Spleen (tissue), 11 donors: ENCODE results near the gene THSD4. TPM values are rescaled to one million over a fixed set of nuclear protein-coding genes. Genes with fewer than 3 reads are reported as not detected.

Source experiments
- DNase-seq: peaks from one replicate; pipeline ENCODE4 v3.0.0-alpha.2; 2020
- H3K27ac ChIP-seq, 8 donors: fragments of 200-600 bp; sonication (generic) in 7 of 8; 1 replicate in 4 of 8; 2 replicates in 4 of 8; pipeline versions ENCODE4 v1.5.0 to v1.8.0; 2016 to 2021; ENCODE audit warnings: inconsistent platforms in 4 of 8, mild to moderate bottlenecking in 4 of 8, moderate library complexity in 1 of 8
- H3K27me3 ChIP-seq, 7 donors: fragments of 200-600 bp; sonication (generic) in 6 of 7; replicated peaks in 1 of 7; 1 replicate in 4 of 7; 2 replicates in 3 of 7; pipeline versions ENCODE4 v1.5.0 to v1.8.0; 2016 to 2021; ENCODE audit warnings: inconsistent platforms in 3 of 7, mild to moderate bottlenecking in 1 of 7
- H3K36me3 ChIP-seq, 6 donors: fragments of 200-600 bp; sonication (generic) in 5 of 6; 1 replicate in 4 of 6; 2 replicates in 2 of 6; pipeline versions ENCODE4 v1.5.0 to v1.8.0; 2016 to 2021; ENCODE audit warnings: inconsistent platforms in 2 of 6
- H3K4me1 ChIP-seq, 6 donors: fragments of 200-600 bp; sonication (generic) in 5 of 6; 1 replicate in 3 of 6; 2 replicates in 3 of 6; pipeline versions ENCODE4 v1.5.0 to v1.8.0; 2016 to 2021; ENCODE audit warnings: inconsistent platforms in 3 of 6
- H3K4me3 ChIP-seq, 8 donors: fragments of 200-600 bp; sonication (generic) in 7 of 8; 1 replicate in 4 of 8; 2 replicates in 4 of 8; pipeline versions ENCODE4 v1.5.0 to v1.8.0; 2016 to 2021; ENCODE audit warnings: inconsistent platforms in 4 of 8, mild to moderate bottlenecking in 4 of 8, moderate library complexity in 2 of 8
- H3K9me3 ChIP-seq, 8 donors: fragments of 200-600 bp; sonication (generic) in 7 of 8; 1 replicate in 4 of 8; 2 replicates in 4 of 8; pipeline versions ENCODE4 v1.5.0 to v1.8.0; 2016 to 2021; ENCODE audit warnings: inconsistent platforms in 4 of 8
- CTCF ChIP-seq, 11 experiments: fragments of 200-600 bp in 7 of 11; fragments of 450-650 bp in 4 of 11; sonication (generic) in 4 of 11; IDR thresholded peaks in 8 of 11; conservative IDR thresholded peaks in 3 of 11; 1 replicate in 7 of 11; 2 replicates in 4 of 11; pipeline versions ENCODE4 v1.4.0 to v1.8.0; 2016 to 2021; ENCODE audit warnings: antibody characterized with exemption in 11 of 11, inconsistent platforms in 4 of 11, mild to moderate bottlenecking in 1 of 11
- POLR2A ChIP-seq, 3 donors: fragments of 450-650 bp; IDR thresholded peaks; one replicate each; pipeline ENCODE4 v1.5.1; 2017; ENCODE audit warnings: antibody characterized with exemption in 3 of 3, mild to moderate bottlenecking in 1 of 3
- POLR2AphosphoS5 ChIP-seq, 3 donors: sonication (generic); formaldehyde crosslinking; IDR thresholded peaks; one replicate each; pipeline ENCODE4 v1.5.1; 2017; ENCODE audit warnings: antibody characterized with exemption in 3 of 3
- WGBS, 5 donors: extraction: QIAGEN DNeasy Blood & Tissue Kit in 3 of 5; methylation state at CpG; one replicate each; pipeline versions ENCODE4 v1.1.5 to v1.1.7; 2013 to 2018; 5-methylcytosine and 5-hydroxymethylcytosine counted together
- intact Hi-C: fragments of 100-400 bp; cut with DNase I; formaldehyde crosslinking; loops from one replicate; pipeline ENCODE4 v1.15.0; 2023; ENCODE audit warnings: low total_unique reads
- polyA plus RNA-seq, 3 donors: library from polyadenylated mRNA; stranded (reverse); fragments of 200-250 nt; gene quantifications; one replicate each; pipeline ENCODE4 v1.2.1, GENCODE V29; 2013
- total RNA-seq, 7 donors: library from RNA; depleted of rRNA in 3 of 7; stranded (reverse); fragments of >200 nt in 3 of 7; fragmentation: NEBNext Ultra II Directional in 4 of 7; extraction: Animal tissue kit (Norgen Biotek cat#: 25700) in 4 of 7; gene quantifications; one replicate each; pipeline versions ENCODE4 v1.1.0 to v1.2.1, GENCODE V29; 2016 to 2021
- donor health status: healthy with polysubstance abuse.
- donor health status: DM: no; HTN: no; CAD: no; lungs with moderate emphysema.
- donor health status: DM: no; HTN: no; CAD: no.
- donor health status: Bipolar disorder and iron deficiency.
- donor health status: healthy.
- donor health status: DM: no; HTN: no; CAD: no.
- donor health status: DM: yes; HTN: yes; CAD: no.

Gene THSD4
- total and polyA plus RNA-seq, 10 donors: 0.29 to 11.3 (median 3.4) TPM

DNA sequence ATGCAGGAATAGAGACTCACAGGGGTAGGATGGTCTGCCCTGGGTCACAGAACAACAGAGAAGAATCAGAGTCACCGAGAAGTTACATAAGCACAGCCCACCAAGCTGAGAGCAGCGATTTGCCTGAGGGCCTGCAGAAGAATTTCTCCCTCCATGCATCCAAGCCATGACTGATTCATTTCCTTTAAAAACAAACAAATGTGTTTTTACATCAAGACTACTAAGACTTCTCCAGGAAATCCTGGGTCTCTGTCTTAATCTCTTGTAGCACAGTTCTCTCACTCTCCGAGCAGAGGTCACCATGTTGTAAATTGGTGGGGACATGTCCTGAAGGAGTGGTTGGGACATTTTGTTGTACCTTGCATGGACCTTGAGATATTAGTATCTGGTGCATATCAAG is 159.8 kb downstream of the THSD4 start:
- no peaks in the 10 kb centered on the region for H3K36me3 ChIP-seq
- peaks cover 0 to 7% (median 0%) of the 10 kb centered on the region in 6 donors for H3K4me1 ChIP-seq
- no peak for DNase-seq
- intact Hi-C loops: no loop called here
- H3K27ac ChIP-seq: no peak overlapping the region
- TF ChIP-seq POLR2A (IDR thresholded peaks at IDR 0.05) (no peak), CTCF (IDR thresholded peaks at IDR 0.05 in 8 of 11, conservative IDR thresholded peaks at IDR 0.05 in 3 of 11) (no peak), POLR2AphosphoS5 (IDR thresholded peaks at IDR 0.05) (no peak)
- peaks cover 0 to 3% (median 0%) of the 10 kb centered on the region in 8 donors for H3K9me3 ChIP-seq
- 67 to 75% (median 73%) methylated on average over 3 of the region's 3 CpGs for WGBS, 5 donors
- no peaks in the 10 kb centered on the region for H3K27me3 ChIP-seq
- no peak overlapping the region for H3K4me3 ChIP-seq

DNA sequence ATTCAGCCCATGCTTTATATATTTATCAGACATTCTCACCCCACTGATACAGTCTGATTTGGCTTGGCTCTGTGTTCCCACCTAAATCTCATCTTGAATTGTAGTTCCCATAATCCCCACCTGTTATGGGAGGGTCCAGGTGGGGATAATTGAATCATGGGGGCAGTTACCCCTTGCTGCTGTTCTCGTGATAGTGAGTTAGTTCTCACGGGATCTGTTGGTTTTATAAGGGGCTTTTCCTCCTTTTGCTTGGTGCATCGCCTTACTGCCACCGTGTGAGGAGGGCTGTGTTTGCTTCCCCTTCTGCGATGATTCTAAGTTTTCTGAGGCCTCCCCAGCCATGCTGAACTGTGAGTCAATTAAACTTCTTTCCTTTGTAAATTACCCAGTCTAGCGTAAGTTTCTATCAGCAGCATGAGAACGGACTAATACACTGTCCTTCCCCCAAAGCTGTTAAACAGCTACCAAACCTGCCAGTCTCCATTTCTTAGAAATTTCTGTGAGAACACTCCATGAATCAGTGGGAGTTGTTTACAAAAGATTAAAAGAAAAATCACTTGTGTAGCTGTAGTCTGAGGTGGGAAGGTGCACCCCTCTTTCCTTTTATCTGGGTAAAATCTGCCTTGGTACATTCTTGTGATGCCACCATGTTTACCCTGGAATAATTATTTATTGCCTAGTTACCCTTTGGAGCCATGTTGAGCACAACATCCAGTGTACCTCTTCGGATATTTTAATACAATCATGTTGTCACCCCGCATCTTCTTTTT is 160.5 kb downstream of the THSD4 start:
- intact Hi-C loops: no loop called here
- WGBS, 5 donors: 70 to 79% (median 76%) methylated on average over 9 of the region's 9 CpGs
- peaks cover 0 to 7% (median 0%) of the 10 kb centered on the region in 6 donors for H3K4me1 ChIP-seq
- no peaks in the 10 kb centered on the region for H3K27me3 ChIP-seq
- no peaks in the 10 kb centered on the region for H3K36me3 ChIP-seq
- no peak for TF ChIP-seq POLR2A (IDR thresholded peaks at IDR 0.05)
- no peak for TF ChIP-seq CTCF (IDR thresholded peaks at IDR 0.05 in 8 of 11, conservative IDR thresholded peaks at IDR 0.05 in 3 of 11)
- TF ChIP-seq POLR2AphosphoS5 (IDR thresholded peaks at IDR 0.05): no peak
- no peak overlapping the region for H3K4me3 ChIP-seq
- no peaks in the 10 kb centered on the region for H3K9me3 ChIP-seq
- no peak for DNase-seq
- H3K27ac ChIP-seq: no peak overlapping the region

GRCh38 chr15:71276336-71276665 is 161.0 kb downstream of the THSD4 start:
- no peak for DNase-seq

More at GRCh38 chr15:71276336-71276665, 161.0 kb downstream of the THSD4 start:
- 93 to 97% (median 96%) methylated on average over 4 of the region's 4 CpGs for WGBS, 5 donors
- H3K27me3 ChIP-seq: no peaks in the 10 kb centered on the region
- no peak overlapping the region for H3K4me3 ChIP-seq
- TF ChIP-seq POLR2A (IDR thresholded peaks at IDR 0.05) (no peak), CTCF (IDR thresholded peaks at IDR 0.05 in 8 of 11, conservative IDR thresholded peaks at IDR 0.05 in 3 of 11) (no peak), POLR2AphosphoS5 (IDR thresholded peaks at IDR 0.05) (no peak)
- no peaks in the 10 kb centered on the region for H3K36me3 ChIP-seq
- intact Hi-C loops: no loop called here
- H3K4me1 ChIP-seq: peaks cover 0 to 7% (median 0%) of the 10 kb centered on the region in 6 donors
- H3K27ac ChIP-seq: no peak overlapping the region
- no peaks in the 10 kb centered on the region for H3K9me3 ChIP-seq
